GM12891 (cell line): ENCODE results near the gene MAP3K9.

ENCODE experiments used
- POLR2A ChIP-seq: IDR thresholded peaks from 2 replicates; pipeline ENCODE4 v1.6.1; 2011; ENCODE audit warnings: low read depth, low read length, control low read depth
- POU2F2 ChIP-seq: IDR thresholded peaks from 2 replicates; pipeline ENCODE4 v1.6.1; 2011; ENCODE audit warnings: low read depth, mild to moderate bottlenecking, control low read depth, low read length, moderate library complexity

- no peak for TF ChIP-seq POLR2A
- no peak for TF ChIP-seq POU2F2
Measured at GRCh38 chr14:70707138-70708038, 101.9 kb downstream of the MAP3K9 start.
